Fibroblast of lung (primary cell): ENCODE results near the gene SPON1. TPM values are rescaled to one million over a fixed set of nuclear protein-coding genes. Genes with fewer than 3 reads are reported as not detected.

Experiments
- DNase-seq, 2 donors: peaks; one replicate each; pipeline versions ENCODE4 v3.0.0 to v3.0.0-alpha.2; 2010; ENCODE audit warnings: low read depth in 2 of 2
- H2AFZ ChIP-seq: 2 replicates; pipeline ENCODE4 v1.5.1; 2012; ENCODE audit warnings: low read length, control low read depth, inconsistent platforms
- H3K27ac ChIP-seq: 2 replicates; pipeline ENCODE4 v1.5.1; 2011; ENCODE audit warnings: low read length, control low read depth; ENCODE audit not compliant: insufficient read depth
- H3K27me3 ChIP-seq: 2 replicates; pipeline ENCODE4 v1.5.1; 2011; ENCODE audit warnings: mild to moderate bottlenecking, low read length; ENCODE audit not compliant: control insufficient read depth, insufficient read depth
- H3K36me3 ChIP-seq: 2 replicates; pipeline ENCODE4 v1.5.1; 2011; ENCODE audit warnings: low read length; ENCODE audit not compliant: control insufficient read depth, insufficient read depth
- H3K4me1 ChIP-seq: 2 replicates; pipeline ENCODE4 v1.5.1; 2011; ENCODE audit warnings: low read length; ENCODE audit not compliant: control insufficient read depth, insufficient read depth; ENCODE audit errors: extremely low read depth
- H3K4me2 ChIP-seq: 2 replicates; pipeline ENCODE4 v1.5.1; 2011; ENCODE audit warnings: low read length, control low read depth; ENCODE audit not compliant: insufficient read depth; ENCODE audit errors: extremely low read depth
- H3K4me3 ChIP-seq, 4 experiments: fragments of 200-600 bp in 1 of 4; sonication (generic) in 1 of 4; replicated peaks in 1 of 4; 2 replicates each; pipeline ENCODE4 v1.5.1; 2011 to 2016; ENCODE audit warnings: low read length in 4 of 4, low read depth in 3 of 4, mild to moderate bottlenecking in 3 of 4, control low read depth in 2 of 4, inconsistent platforms in 1 of 4, mixed read lengths in 1 of 4; ENCODE audit not compliant: insufficient read depth in 1 of 4; ENCODE audit errors: control extremely low read depth in 1 of 4
- H3K79me2 ChIP-seq: 2 replicates; pipeline ENCODE4 v1.5.1; 2012; ENCODE audit warnings: mild to moderate bottlenecking, low read length, inconsistent platforms; ENCODE audit not compliant: control insufficient read depth, insufficient read depth
- H3K9ac ChIP-seq: 2 replicates; pipeline ENCODE4 v1.5.1; 2011; ENCODE audit warnings: mild to moderate bottlenecking, low read length, control low read depth; ENCODE audit not compliant: insufficient read depth
- H3K9me3 ChIP-seq: 2 replicates; pipeline ENCODE4 v1.5.1; 2012; ENCODE audit warnings: low read depth, low read length; ENCODE audit not compliant: control insufficient read depth, insufficient read depth
- H4K20me1 ChIP-seq: 2 replicates; pipeline ENCODE4 v1.5.1; 2011; ENCODE audit warnings: low read length; ENCODE audit not compliant: control insufficient read depth, insufficient read depth; ENCODE audit errors: extremely low read depth
- EZH2 ChIP-seq: IDR thresholded peaks from 2 replicates; pipeline ENCODE4 v1.5.1; 2012; ENCODE audit warnings: low read length, control low read depth, mild to moderate bottlenecking; ENCODE audit errors: missing control alignments
- polyA plus RNA-seq, 2 donors: library from polyadenylated mRNA; depleted of rRNA in 1 of 2; stranded (reverse) in 1 of 2; unstranded in 1 of 2; fragments of >200 nt; gene quantifications; 2 replicates each; pipeline ENCODE4 v1.2.1, GENCODE V29; 2011 to 2012; ENCODE audit warnings: missing spikeins in 1 of 2
- total RNA-seq: library from RNA; depleted of rRNA; stranded (reverse); fragments of >200 nt; gene quantifications from 2 replicates; pipeline ENCODE4 v1.2.1, GENCODE V29; 2014
- TF ChIP-seq, protein P1 (sequence below), 2 donors: IDR thresholded peaks in 1 of 2; conservative IDR thresholded peaks in 1 of 2; 1 replicate in 1 of 2; 2 replicates in 1 of 2; pipeline ENCODE4 v1.5.1; 2011 to 2012; ENCODE audit warnings: low read length in 2 of 2, control low read depth in 1 of 2, inconsistent platforms in 1 of 2, low read depth in 1 of 2, mild to moderate bottlenecking in 1 of 2

SPON1 gene
- total and polyA plus RNA-seq, 2 donors (not counting 1 experiment from before 2014, with no cell fraction given), result 0.45 to 3.5 TPM

DNA sequence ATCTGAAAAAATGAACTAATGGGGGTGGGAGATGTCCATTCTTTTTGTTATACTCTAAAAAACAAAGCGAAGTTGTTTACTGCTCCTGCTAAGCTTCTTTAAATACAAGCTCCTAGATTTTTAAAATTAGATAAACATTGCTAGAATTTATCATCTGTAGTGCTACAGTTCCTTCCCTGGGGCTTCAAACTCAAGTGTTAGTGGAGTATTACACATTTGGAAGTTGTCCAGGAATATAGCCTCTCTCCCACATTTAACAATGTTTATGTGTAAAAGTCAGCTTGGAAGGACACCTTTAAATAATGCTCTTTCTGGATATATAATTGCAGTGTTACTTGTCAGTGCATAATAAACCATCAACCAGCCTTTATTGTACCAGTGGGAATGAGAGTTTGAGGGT, 155.5 kb downstream of the SPON1 start:
- Histone ChIP-seq H3K4me2 (no peak overlapping the region), H4K20me1 (no peaks in the 10 kb centered on the region), H3K4me1 (no peaks in the 10 kb centered on the region), H3K4me3 (no peak overlapping the region), H2AFZ (no peak overlapping the region), H3K27ac (no peak overlapping the region), H3K27me3 (no peaks in the 10 kb centered on the region), H3K9ac (no peak overlapping the region), H3K36me3 (no peaks in the 10 kb centered on the region), H3K79me2 (no peaks in the 10 kb centered on the region), H3K9me3 (no peaks in the 10 kb centered on the region)
- TF ChIP-seq, protein P1, sequence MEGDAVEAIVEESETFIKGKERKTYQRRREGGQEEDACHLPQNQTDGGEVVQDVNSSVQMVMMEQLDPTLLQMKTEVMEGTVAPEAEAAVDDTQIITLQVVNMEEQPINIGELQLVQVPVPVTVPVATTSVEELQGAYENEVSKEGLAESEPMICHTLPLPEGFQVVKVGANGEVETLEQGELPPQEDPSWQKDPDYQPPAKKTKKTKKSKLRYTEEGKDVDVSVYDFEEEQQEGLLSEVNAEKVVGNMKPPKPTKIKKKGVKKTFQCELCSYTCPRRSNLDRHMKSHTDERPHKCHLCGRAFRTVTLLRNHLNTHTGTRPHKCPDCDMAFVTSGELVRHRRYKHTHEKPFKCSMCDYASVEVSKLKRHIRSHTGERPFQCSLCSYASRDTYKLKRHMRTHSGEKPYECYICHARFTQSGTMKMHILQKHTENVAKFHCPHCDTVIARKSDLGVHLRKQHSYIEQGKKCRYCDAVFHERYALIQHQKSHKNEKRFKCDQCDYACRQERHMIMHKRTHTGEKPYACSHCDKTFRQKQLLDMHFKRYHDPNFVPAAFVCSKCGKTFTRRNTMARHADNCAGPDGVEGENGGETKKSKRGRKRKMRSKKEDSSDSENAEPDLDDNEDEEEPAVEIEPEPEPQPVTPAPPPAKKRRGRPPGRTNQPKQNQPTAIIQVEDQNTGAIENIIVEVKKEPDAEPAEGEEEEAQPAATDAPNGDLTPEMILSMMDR (conservative IDR thresholded peaks at IDR 0.05 in 1 of 2, IDR thresholded peaks at IDR 0.05 in 1 of 2; ENCODE audit: low read depth in 1 of 2, low read length in 2 of 2), result no peak
- TF ChIP-seq EZH2, result no peak
- no peak for DNase-seq

DNA sequence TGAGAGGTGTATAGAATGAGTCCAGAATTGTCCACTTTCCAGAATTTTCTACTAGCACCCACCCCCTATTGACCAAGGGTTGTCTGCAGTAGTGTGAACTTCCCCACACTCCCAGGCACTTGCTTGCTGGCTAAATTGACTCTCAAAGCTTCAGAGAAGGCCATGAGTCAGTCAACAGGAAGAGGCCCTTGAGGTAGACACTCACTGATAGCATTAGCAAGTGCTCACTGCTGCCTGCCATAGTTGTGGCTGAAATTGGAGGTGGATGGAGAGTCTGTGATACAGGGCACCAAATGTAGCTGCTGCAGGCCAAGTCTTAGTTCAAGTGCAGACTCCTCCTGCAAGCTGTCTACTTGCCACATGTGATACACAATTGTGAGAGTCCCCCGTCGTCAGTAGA, 156.8 kb downstream of the SPON1 start:
- no peak overlapping the region for H3K27ac ChIP-seq
- H3K4me1 ChIP-seq, result no peaks in the 10 kb centered on the region
- no peaks in the 10 kb centered on the region for H3K9me3 ChIP-seq
- no peaks in the 10 kb centered on the region for H3K79me2 ChIP-seq
- no peaks in the 10 kb centered on the region for H4K20me1 ChIP-seq
- DNase-seq, result no peak
- H3K4me2 ChIP-seq, result no peak overlapping the region
- TF ChIP-seq, protein P1 (conservative IDR thresholded peaks at IDR 0.05 in 1 of 2, IDR thresholded peaks at IDR 0.05 in 1 of 2; ENCODE audit: low read depth in 1 of 2, low read length in 2 of 2), result no peak
- H3K27me3 ChIP-seq, result no peaks in the 10 kb centered on the region
- H2AFZ ChIP-seq, result no peak overlapping the region
- no peak overlapping the region for H3K9ac ChIP-seq
- H3K36me3 ChIP-seq, result no peaks in the 10 kb centered on the region
- H3K4me3 ChIP-seq, result no peak overlapping the region

DNA sequence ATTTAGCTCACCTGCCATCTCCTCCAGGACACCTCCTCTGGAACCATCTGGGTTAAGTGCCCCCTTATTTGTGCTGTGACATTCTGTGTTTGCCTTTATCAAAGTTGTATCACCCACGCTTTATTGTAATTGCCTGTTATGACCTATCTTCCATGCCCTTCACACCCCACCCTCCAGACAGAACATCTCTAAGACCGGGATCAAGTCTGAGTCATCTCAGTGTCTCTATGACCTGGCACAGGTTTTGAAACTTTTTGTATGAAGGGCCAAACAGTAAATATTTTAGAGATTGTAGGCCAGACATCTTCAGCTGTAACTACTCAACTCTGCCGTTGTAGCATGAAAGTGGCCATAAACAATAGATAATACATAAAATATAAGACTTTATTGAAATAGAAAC, 161.8 kb downstream of the SPON1 start:
- Histone ChIP-seq H3K27me3 (no peaks in the 10 kb centered on the region), H3K27ac (no peak overlapping the region), H3K36me3 (no peaks in the 10 kb centered on the region), H3K4me3 (no peak overlapping the region), H3K79me2 (no peaks in the 10 kb centered on the region), H2AFZ (no peak overlapping the region), H3K9me3 (no peaks in the 10 kb centered on the region), H3K4me1 (no peaks in the 10 kb centered on the region), H3K9ac (no peak overlapping the region), H4K20me1 (no peaks in the 10 kb centered on the region), H3K4me2 (no peak overlapping the region)
- no peak for TF ChIP-seq EZH2
- TF ChIP-seq, protein P1 (conservative IDR thresholded peaks at IDR 0.05 in 1 of 2, IDR thresholded peaks at IDR 0.05 in 1 of 2; ENCODE audit: low read depth in 1 of 2, low read length in 2 of 2), result no peak
- no peak for DNase-seq
